ENCODE results near the gene UBQLN1. TPM values are rescaled to one million over a fixed set of nuclear protein-coding genes. Genes with fewer than 3 reads are reported as not detected.
"Not testable (repeated sequence)": the region's sequence is repeated elsewhere in the genome, so short reads cannot be mapped to it uniquely, and the experiment has no call there.

The UBQLN1 gene
- total RNA-seq, 1 experiment from 2014 or later = 173 TPM

DNA sequence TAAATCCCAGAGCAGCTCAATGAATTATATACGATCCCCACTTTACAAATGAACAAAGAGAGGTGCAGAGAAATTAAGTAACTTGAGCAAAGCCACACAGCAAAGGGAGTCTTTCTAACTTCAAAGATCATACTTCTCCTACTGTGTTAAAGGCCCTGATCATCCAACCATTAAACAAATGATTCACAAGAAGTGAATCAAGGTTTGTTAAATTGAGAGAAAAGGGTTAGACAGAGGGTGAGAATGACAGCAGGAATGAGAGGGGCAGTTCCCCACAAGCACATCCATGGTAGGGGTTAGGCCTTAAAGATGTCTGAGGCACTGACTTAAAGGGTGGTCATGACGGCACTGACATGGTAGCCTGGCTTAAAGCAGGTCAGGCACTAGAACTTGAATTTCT lies 74.1 kb downstream of the UBQLN1 start:
- no peak for DNase-seq (ENCODE audit: low read depth)

DNA sequence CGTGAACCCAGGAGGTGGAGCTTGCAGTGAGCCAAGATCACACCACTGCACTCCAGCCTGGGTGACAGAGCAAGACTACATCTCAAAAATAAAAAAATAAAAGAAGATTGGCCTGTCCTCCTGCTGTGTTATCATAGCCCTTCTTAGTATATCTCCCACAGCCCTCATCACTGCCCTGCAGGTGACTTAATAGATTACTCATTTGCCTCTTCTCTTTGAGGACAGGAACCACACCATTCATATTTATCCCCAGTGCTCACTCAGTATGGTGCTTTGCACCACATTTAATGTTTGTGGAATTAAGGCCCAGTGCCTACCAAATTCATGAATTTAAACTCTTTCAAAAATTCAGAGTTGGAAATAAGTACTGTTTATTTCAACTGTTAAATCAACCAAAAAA lies 74.5 kb downstream of the UBQLN1 start:
- no peak for DNase-seq (ENCODE audit: low read depth)

GRCh38 chr9:83630938-83631457 lies 76.8 kb downstream of the UBQLN1 start:
- DNase-seq (ENCODE audit: low read depth) = no peak

DNA sequence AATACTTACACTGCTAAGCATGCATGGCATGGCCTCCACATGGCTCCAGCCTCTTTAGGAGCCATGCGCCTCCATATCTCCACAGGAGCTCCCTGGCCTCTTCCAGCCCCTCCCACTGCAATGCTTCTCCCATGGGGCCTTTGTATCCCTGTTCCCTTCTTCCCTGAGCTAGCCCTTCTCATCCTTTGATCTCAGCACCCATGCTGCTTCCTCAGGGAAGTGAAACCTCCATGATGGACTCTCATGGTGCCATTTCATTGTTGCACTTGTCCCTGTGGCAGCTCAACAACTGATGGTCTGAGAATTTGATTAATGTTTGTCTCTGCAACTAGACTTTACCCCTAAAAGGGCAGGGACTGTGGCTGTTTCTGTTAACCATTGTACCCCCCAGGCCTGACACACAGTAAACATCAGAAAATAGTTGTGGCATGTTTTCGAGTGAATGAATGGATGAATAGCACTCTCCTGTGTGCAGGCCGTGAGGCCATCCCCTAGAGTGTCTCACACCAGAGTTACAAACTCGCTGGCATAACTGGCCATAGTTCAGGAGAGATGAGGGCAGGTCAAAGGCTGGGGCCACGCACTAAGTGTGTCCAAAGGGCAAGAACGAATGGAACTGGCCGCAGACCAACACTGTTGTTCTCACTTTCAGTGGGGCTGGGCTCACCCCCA lies 78.2 kb downstream of the UBQLN1 start:
- no peak for DNase-seq (ENCODE audit: low read depth)

DNA sequence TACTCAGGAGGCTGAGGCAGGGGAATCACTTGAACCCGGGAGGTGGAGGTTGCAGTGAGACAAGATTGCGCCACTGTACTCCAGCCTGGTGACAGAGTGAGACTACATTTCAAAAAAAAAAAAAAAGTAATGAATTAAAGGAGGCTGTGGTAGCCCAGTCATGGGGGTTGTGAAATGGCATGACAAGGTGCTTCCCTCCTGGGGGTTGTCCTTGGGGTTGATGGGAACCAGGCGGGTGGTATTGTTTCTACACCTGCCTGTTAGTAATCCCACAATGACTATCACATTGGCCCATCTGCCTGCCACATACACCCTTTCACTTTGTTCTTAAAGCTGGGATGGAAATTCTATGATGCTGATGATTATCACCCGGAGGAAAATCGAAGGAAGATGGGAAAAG lies 79.2 kb downstream of the UBQLN1 start:
- no peak for DNase-seq (ENCODE audit: low read depth)

DNA sequence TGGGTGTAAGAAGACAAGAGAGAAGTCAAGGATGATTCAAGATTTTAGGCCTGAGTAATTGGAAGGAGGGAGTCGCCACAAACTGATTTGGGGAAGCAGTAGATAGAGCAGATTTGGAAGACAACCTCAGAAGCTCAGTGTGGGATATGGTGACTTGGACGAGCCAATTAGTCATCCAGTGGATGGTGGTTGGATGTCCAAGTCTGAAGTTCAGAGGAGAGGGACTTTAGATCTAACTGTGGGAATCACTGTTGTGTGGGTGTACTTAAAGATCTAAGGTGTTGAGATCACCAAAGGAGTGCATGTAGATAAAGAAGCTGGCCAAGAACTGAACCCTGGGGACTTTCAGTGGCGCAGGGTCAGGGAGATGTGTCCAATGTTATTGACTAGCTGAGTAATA lies 82.6 kb downstream of the UBQLN1 start:
- no peak for DNase-seq (ENCODE audit: low read depth)

GRCh38 chr9:83623679-83624076 lies 84.1 kb downstream of the UBQLN1 start:
- no peak for DNase-seq (ENCODE audit: low read depth)

DNA sequence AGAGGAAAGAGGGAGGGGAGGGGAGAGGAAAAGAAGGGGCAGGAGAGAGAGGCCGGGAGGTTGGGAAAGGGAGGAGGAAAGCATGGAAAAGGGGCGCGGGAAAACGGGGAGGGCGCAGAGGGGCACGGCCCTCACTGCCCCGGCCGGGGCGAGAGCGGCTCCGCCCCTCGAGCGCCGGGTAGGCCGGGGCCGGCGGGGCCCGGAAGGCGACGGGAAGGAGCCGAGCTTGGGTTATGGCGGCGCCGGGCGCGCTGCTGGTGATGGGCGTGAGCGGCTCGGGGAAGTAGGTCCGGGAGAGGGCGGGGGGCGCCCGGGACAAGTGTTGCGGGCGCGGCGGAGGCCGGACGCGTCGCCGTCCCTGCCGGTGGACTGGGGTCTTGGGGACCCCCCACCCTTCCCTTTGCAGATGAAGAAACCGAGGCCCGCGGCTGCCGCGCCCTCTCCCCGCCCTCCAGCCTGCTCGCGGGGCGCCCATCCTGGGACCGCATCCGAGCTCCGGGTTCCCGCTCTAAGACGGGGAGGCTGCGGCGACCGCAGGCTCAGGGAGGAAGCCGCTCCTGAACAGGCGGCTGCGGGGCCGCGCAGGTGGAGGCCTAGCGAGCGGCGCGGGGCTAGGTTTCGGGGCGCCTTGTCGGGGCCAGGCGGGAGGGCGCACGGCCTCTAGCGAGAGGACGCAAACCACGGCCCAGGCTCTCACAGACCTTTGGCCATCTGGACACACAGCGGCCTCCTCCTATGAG lies 84.6 kb downstream of the UBQLN1 start, which contains the start of gene IDNK:
Gene IDNK, plus strand, starts transcription at position 205 of the 740 bp plus-strand sequence. Its CDS starts 29 bp downstream, at position 234.
- peak; percentile 68 for DNase-seq (ENCODE audit: low read depth)

DNA sequence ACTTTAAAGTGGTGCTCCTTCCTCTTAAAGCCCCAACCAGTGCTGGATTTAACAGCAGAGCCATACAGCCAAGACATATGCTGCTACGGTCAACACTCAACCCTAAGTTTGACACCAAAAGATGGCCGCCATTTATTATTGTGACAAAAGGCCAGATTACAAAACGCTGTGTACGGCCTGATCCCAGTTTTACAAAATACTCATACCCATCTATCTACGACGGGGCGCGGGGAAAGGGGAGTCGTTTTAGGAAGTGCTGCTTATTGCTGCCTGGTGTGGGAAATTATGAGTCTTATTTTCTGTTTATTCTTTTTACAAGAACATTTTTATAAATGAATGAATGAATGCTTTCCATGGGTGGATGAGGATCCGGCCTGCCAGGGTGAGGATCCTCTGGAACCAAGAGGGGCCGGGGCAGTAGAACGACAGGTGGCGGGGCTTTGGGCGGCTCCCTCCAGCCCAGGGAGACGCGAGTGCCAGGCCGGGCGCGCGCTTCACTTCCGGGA lies 85.3 kb downstream of the UBQLN1 start:
- no peak for DNase-seq (ENCODE audit: low read depth)

- DNase-seq (ENCODE audit: low read depth) = peak; percentile 67
Observed at GRCh38 chr9:83620841-83621636, 86.7 kb downstream of the UBQLN1 start.

DNA sequence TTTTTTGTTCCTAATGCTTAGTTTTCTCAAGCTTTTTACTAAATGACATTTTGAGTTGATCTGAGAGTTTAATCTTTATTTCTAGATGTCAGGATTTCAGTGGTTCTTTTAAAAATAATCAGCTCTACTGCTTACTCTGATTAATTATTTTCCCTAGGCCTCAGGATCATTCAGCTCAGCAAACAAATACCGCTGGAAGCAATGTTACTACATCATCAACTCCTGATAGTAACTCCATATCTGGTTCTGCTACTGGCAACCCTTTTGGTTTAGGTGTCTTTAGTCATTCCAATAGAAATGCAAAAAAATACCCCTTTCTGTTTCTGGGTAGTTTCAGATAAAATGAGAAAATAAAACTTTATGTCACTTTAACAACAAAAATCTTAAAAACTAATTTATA lies 90.5 kb downstream of the UBQLN1 start:
- no peak for DNase-seq (ENCODE audit: low read depth)

DNA sequence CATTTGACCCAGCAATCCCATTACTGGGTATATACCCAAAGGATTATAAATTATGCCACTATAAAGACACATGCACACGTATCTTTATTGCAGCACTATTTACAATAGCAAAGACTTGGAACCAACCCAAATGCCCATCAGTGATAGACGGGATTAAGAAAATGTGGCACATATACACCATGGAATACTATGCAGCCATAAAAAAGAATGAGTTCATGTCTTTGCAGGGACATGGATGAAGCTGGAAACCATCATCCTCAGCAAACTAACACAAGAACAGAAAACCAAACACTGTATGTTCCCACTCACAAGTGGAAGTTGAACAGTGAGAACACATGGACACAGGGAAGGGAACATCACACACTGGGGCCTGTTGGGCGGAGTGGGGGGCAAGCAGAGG lies 94.5 kb downstream of the UBQLN1 start:
- DNase-seq (ENCODE audit: low read depth) = not testable (repeated sequence)

Other genes starting within 250 kb of the UBQLN1 start
- 5.7 and 6.6 TPM in 2 replicates for gene FRMD3, start 169.6 kb downstream of the UBQLN1 start, total RNA-seq (2014; rRNA removed; shearing (Covaris generic))
- gene IDNK, start 84.8 kb downstream of the UBQLN1 start, total RNA-seq (2014; rRNA removed; shearing (Covaris generic)) = 2.2 and 2.4 TPM in 2 replicates
- 1.9 and 2.0 TPM in 2 replicates for gene GKAP1, start 109.8 kb upstream of the UBQLN1 start, total RNA-seq (2014; rRNA removed; shearing (Covaris generic))
- gene KIF27, start 213.5 kb upstream of the UBQLN1 start, total RNA-seq (2014; rRNA removed; shearing (Covaris generic)) = 0.87 and 1.4 TPM in 2 replicates

All from HT1080 (cell line).